NCI-H2196 treated with DMSO at 0.1 percent for 48 hours (cell line): Measurements from ENCODE around the gene PIK3R3.

ENCODE experiments used
- DNase-seq: peaks from one replicate; lab custom pipeline; 2025; ENCODE audit not compliant: unreplicated experiment; lab: John Stamatoyannopoulos, UW

The PIK3R3 gene

DNA sequence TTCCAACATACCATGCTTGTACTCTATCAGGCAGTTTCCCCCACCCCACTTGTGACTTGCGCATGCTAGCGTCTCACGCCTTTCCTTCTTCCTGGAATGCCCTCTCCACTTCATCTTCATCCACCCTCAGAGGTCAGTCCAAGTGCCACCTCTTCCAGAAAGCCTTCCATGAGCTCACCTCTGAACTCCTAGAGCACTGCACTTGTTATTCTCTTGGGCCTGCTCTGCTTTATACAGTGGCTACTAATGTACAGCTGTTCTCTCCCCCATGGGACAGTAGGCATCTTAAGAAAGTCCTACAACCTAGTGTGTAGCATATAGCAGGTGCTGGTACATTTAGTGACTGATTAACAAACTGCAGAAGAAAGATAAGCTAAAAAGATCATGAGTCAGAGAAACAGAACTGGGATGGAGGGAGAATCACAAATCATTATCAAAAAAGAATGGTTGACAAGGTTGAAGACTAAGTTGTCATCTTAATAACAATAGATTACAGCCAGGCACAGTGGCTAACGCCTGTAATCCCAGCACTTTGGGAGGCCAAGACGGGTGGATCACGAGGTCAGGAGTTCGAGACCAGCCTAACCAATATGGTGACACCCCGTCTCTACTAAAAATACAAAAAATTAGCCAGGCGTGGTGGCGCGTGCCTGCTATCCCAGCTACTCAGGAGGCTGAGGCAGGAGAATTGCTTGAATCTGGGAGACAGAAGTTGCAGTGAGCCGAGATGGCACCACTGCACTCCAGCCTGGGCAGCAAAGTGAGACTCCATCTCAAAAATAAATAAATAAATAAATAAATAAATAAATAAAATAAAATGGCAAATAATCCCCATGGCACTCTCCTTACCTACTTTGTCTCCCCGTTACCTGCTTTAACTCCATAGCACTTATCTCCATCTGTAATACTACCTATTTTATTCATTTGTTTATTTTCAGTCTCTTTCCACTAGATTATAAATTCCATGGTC lies 26.2 kb upstream of the PIK3R3 start:
- DNase-seq, result no peak

DNA sequence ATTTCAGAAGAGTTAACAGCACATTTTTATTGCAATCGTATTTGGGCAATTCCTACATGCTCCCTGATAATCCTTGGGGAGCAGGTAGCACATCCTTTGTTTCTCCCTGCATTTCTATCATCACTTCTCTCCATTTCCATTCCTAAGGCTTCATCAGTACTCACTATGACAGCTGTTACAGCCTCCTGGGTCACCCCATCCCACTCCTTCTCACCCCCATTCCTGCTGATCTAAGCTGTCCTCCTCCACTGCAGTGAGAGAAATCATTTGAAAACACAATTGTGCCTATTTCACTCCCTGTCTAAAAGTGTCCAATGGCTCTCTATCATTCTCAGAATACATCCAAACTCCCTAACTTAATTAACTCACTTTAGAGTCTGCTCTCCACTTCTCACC lies 25.5 kb upstream of the PIK3R3 start:
- no peak for DNase-seq

DNA sequence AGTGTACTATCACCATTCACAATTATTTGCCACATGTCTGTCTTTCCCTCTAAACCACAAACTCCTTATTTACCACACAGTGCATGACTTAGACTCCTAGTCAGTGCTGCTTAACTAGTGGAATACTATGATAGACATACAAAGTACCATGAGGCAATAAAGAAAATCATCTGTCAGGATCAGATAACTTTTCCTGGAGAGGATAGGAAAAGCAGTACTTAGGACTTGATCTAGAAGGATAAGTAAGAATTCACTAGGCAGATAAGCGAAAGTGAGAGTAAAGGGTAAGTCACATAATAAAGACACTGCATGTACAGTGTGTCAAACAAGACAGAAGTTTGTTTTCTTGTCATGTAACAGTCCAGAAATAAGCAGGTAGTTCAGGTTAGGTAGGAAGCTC lies 21.3 kb upstream of the PIK3R3 start:
- no peak for DNase-seq

DNA sequence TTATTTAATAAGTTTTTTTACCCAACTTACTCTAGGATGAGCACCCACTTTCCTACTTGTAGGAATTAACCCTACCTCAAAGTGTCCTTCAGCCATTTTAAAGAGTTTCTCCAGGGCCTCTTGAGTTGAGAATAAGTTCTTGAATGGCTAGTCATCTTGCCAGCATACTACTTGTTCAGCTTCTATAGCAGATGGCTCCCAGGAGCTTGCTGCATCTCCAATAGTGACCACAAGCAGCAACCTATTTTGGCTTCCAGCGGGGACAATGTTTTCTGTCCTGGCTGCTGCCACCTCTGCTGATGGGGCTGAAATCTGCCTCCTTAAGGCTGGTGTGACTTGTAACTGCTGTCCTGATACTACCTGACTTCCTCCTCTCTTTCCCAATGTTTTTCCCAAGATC lies 20.8 kb upstream of the PIK3R3 start:
- no peak for DNase-seq

DNA sequence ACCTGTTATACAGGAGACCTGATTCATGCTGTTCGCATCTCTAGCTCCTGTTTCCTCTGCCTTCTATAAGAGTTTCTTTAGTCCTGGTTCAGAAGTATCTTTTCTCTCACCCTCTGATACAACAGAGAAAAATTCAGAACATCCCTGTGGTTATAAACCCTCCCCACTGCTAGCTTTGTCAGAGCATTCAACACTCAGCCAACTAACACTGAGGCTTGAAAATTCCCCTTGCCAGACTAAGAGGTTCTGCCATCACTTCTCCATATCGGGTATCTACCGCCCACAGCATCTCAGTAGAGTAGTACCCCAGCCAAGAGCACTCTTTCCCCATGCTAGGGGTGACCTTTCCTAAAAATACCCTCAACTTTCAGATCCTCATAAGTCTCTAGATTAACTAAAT lies 19.6 kb upstream of the PIK3R3 start:
- DNase-seq, result no peak

DNA sequence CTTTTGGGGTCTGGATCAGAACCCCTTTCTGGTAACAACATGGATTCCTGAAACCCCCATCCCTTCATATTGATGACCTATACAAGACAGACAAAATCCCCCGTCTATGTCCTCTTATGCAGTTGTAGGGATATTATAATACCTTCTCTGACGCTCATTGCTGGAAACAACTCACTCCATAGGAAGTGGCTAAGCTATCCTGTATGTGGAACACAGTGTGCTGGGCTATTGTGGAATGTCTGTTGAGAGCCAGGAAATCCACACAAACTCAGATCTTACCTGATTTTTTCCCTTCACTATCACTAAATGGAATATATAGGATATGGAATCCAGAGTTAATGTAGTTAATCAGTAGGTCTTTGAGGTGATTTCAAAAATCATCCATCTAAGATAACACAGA lies 17.7 kb upstream of the PIK3R3 start:
- no peak for DNase-seq

DNA sequence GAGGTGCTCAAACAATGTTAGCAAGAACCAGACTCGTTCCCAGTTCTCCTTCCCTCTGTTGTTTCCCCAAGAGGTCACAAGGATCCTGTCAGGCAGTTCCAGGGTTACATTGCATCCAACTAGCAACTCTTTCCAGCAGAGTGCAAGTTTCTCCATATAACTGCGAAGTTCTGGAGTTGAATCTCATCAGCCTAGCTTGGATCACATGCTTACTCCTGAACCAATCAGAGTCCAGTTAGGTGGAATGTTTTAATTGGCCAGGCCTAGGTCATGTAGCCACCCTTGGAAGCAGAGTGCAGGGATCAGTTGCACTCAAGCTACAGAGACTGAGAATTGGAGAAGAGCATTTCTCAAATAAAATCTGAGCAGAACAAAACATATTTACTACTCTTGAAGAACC lies 15.9 kb upstream of the PIK3R3 start:
- no peak for DNase-seq

DNA sequence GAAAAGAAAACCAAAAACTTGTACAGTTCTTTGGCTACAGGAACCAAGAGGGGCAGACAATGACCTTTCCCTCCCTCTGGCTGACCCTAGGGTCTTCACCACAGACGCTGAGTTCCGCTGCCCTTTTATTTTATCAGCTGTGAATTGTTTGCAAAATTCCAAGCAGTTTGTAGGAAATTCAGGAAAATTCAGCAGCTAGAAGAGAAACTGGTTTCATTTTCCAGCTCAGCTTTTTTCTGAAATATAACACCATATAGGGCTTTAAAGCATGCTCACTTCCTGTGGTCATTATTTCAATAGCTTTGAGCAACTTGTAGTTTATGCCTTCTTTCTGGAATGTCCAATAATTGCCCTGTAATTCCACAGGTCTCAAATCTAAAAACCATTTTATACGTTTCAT lies 5.5 kb upstream of the PIK3R3 start:
- no peak for DNase-seq

DNA sequence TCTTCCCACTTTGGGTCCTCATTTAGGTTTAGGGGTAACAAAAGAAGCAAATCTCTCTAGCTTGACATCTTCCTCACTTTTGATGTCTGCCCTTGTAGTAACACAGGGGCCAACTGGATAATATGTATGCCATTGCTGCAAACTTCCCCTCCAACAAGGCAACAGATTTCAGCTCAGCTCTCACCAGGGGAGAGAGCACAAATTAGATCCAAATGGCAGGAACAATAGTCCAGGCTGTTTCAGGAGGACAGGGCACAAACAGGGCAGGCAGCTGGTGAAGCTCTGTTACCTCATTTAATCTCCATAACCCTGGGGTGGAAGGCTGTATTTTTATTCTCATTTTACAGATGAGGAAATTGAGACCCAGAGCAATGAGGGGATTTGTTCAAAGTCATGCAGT lies 4.3 kb upstream of the PIK3R3 start:
- no peak for DNase-seq

DNA sequence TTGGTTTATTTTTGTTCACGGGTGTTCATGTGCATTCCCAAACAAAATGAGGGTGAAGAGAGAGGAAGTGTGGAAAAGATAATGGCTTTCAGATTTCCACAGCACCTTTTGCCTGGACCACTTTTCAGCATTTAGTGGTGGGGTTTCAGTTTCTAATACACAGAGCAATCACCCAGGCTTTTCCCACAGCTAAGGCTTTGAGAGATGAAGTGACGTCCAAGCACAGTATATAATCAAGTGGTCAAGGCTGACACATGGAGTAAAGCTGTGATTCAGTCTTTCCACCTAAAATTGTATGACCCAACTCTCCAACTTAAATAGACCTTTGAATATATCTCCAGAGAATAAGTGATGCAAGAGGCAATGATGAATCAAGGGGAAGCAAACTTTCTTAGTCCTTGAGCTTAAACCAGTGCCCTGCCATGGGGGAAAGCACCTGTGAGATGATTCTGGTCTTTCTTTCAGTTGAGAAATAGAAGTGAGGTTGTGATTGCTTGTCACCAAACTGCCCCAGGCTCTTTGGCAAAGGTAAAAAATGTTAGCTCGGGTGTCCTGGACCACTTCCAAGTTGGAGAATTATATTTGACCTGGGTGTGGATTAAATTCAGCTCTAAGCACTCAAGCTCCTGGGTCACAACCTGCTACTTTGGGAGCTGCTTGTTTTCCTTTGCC lies 2.4 kb upstream of the PIK3R3 start:
- peak; percentile 60 for DNase-seq

DNA sequence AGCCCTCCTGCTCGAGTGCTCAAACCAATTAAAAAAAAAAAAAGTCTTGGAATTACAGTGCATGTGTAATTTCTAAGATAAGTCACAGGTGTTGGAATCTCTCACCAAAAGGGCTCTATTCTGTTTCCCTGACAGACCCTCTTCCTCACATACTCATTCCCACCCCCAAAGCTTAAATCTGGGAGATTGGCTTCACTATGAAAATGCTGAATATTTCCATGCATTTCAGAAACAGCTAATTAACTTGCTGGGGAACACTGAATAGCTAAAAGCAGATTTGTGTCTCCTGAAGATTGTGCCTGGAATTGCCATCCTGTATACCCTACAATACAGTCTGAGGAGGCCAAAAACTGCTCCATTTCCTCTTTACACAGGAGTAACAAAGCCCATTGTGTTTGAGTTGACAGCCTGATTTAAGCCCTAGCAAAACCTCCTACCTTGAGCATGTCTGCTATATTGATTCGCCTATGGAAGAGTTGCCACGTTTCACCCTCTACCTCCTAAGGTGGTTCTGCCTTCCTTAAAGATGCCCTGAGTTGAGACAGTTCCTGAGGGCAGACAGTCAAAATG lies 1.4 kb upstream of the PIK3R3 start:
- DNase-seq, result no peak

DNA sequence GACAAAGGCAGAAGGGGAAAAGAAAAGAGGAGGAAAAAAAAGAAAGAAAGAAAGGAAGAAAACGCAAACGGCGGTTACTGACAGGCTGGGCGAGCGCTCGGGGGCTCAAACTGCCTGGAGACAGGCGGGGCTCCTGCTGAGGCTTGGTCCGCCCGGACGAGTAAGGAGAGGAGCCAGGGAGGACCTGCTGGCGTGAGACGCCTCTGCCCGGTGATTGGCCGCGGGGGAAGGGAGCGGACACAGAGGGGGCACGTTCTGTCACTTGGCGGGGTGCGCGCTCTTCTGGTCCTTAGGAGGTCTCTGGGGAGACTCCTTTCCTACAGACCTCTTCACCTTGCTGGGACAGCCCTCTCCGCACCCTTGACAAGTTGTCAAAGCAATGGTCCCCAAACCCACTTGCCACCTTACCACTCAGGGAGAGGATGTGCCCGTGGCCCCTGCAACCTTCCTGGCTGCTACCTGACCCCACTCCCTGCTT lies 791 bp upstream of the PIK3R3 start:
- no peak for DNase-seq

DNA sequence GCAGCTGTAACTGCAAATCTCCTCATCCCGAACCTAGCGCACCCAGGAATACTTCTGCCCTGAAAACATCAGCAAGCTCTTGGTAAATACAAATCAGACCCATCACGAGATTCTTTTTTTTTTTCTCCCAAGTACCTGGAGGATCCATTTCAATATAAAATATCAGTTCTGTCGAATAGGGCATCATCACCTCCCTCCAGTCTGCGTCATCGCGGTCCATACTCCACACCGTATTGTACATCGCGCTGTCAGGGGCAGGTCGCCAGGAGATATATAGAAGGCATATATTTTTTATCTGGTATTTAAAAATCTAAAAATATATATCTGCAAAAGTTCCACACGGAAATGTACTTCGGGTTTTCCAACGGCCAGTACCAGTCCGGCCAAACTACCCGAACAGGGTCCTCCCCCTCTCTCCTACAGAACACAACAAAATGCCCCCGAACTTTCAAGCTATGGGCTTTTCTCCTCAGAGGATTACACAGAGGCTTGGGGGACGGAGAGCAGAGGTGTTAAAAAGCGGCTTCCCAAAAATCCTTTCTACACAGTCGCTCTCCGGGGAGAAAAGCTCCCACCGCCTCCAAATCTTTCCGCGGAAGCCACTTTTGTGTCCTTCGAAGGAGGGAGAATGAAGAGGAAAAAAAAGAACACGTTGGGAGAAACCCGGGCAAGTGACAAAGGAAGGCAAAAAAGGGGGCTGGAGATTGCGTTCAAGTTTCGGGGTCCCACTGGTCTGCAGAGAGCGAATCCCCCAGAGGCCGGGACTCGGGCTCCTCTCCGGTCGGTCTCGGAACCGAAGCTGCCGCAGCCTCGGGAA lies 509 bp downstream of the PIK3R3 start:
- DNase-seq, result no peak

DNA sequence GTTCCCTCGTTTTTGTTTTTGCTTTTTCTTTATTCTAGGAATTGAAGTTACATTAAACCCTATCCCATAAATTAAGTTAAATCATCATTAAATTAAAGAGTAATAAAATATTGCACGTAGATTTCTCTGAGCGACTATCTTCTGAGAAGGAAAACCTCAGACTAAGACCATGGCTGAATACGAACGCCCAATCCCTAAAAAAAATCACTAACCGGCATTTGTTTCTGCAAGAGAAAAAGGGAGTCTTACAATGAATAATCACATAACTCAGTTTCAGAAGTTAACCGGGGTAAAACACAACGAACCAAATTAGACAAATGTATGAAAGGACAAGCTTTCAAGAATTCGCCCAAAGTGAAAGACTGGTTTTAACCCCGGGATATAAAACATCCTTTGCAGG lies 1.3 kb downstream of the PIK3R3 start:
- no peak for DNase-seq

DNA sequence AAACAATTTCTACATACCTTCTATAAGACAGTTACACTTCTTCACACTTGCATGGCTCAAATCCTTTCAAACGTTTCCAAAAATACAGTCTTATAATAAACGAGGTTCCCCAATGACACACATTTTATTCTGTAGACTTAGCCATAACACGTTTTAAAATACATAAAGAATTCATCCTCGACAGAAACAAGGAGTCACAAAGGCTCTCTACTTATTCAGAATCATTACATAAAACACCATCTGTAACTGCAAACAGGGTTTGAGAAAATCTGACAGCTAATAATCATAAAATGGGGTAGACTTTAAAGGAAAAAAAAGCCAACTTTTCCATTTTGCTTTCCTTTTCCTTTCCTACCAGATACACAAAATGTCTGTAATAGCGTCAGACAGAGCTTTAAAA lies 1.8 kb downstream of the PIK3R3 start:
- no peak for DNase-seq

DNA sequence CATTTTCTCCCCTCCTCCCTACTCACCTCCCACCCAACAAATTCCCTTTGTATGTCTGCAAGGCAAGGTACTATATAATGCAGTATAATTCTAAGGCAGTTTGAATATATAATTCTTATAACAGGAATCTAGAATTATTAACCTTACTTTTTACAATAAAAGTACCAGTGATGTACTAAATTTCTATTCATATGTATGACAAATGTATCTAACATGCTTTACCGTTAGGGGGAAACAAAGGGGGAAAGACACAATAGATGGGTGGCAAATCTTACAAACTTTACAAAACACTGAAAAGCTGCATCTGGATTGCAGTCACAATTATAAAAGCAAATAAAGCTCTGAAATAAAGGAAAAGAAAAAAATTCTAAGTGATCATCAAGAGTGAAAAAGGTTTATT lies 2.3 kb downstream of the PIK3R3 start:
- no peak for DNase-seq

DNA sequence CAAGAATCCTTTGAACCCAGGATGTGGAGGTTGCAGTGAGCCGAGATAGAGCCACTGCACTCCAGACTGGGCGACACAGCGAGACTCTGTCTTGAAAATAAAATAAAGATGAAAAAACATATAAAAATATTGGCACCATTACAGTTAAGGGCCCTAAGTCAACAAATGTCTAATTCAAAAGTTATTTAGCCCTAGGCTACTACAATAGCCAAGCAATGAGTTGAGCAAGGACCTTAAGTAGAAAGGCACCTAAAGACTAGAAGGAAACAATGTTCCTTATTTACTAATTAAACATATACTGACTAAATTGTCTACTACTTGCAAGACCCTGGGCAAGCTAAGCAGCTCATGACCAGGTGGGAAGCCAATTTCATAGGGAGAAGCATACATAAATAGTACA lies 4.1 kb downstream of the PIK3R3 start:
- DNase-seq, result no peak

DNA sequence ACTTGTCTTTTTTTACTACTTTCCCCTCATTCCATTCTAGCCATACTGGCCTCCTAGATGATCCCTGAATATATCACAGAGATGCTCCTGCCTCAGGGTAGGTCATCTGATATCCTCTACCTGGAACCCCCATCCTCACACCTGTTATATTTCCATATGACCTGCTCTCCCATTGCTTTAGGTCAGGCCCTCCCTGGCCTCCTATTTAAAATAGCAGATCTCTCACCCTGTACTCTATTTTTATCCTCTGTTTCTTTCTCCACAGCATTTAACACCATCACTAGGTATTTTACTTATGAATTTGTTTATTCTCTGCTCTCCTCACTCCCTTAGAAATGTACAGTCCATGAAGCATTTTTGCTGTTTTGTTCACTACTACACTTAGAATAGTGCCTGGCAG lies 13.6 kb downstream of the PIK3R3 start:
- no peak for DNase-seq

DNA sequence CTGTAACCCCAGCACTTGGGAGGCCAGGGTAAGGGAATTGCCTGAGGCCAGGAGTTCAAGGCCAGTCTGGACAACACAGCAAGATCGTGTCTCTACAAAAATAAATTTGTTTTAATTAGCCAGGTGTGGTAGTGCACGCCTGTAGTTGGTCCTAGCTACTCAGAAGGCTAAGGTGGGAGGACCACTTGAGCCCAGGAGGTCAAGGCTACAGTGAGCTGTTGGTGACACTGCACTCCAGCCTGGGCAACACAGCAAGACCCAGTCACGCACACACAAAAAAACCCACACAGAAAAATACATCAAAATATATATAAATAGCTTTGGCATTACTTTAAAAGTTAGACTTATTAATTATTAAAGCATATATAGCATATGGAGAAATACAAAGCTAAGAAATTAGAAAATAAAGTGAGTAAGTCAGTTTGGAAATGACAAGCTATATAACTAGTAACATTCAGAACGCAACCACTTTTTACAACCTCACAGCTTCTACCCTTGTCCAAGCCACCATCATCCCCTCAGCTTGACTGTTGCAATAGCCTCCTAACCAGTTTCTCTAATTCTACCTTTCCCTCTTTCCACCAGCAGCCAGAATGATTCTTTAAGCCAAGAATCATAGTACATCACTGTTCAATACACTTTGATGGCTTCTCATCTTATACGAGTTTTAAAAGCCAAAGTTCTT lies 14.5 kb downstream of the PIK3R3 start:
- DNase-seq, result no peak

DNA sequence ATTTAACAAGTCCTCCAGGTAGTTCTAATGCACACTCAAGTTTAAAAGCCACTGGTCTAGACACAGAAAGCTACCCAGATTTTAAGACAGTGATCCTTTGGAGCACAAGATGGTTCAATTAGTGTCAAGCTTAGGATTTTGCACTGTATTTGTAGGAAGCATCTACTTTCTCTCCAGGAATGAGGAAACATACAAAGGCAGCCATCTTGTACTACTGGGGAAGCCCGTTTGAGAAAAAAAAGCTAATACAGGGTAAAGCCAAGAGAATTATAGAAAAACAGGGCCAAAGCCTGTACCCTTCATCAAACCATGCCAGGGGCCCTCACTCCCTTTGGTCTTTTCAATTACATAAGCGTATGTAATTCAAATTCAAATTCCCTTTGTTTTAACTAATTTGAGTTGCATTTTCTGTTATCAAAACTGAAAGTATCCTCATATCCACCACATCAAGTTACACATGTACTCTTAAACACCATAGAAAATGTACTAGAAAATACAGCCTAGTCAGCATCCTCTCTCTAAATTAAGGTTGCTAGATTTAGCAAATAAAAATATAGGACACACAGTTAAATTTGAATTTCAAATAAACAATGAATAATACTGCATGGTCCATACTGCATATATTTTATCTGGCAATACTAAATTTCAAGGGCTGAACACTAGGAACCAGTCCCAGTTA lies 17.4 kb downstream of the PIK3R3 start:
- DNase-seq, result no peak
